MCF 10A (cell line): ENCODE results near the gene CD276. TPM values are rescaled to one million over a fixed set of nuclear protein-coding genes. Genes with fewer than 3 reads are reported as not detected.

ENCODE experiments used
- BruUV-seq: library from RNA; stranded (reverse); fragments of 400-500 nt; replicated peaks from 2 replicates; lab custom pipeline; 2021; lab: Mats Ljungman, UMichigan
- CTCF ChIA-PET: fragments of 300-600 bp; sonication (Branson Sonifier 250); formaldehyde crosslinking; extraction: SDS; loops from one replicate; lab custom pipeline; 2021; ENCODE audit warnings: antibody characterized with exemption, inconsistent platforms; lab: Yijun Ruan, JAX
- POLR2A ChIA-PET: fragments of 300-600, 350-650 bp; sonication (Branson Sonifier 250); formaldehyde crosslinking; extraction: SDS; loops from one replicate; lab custom pipeline; 2020; ENCODE audit warnings: antibody characterized with exemption, inconsistent platforms; lab: Yijun Ruan, JAX
- DNase-seq: peaks from one replicate; pipeline ENCODE4 v3.0.0-alpha.2; 2018; ENCODE audit not compliant: unreplicated experiment
- H3K27ac Mint-ChIP-seq: one replicate; pipeline ENCODE4 v1.8.0; 2022; ENCODE audit warnings: mild to moderate bottlenecking, low read depth, mixed read lengths; ENCODE audit not compliant: unreplicated experiment
- H3K27me3 Mint-ChIP-seq: one replicate; pipeline ENCODE4 v1.8.0; 2022; ENCODE audit warnings: mixed read lengths; ENCODE audit not compliant: insufficient read depth, unreplicated experiment
- H3K36me3 Mint-ChIP-seq: one replicate; pipeline ENCODE4 v1.8.0; 2022; ENCODE audit warnings: mild to moderate bottlenecking, moderate library complexity, mixed read lengths; ENCODE audit not compliant: insufficient read depth, unreplicated experiment
- H3K4me1 Mint-ChIP-seq: one replicate; pipeline ENCODE4 v1.8.0; 2022; ENCODE audit warnings: mixed read lengths; ENCODE audit not compliant: insufficient read depth, unreplicated experiment
- H3K4me3 Mint-ChIP-seq: one replicate; pipeline ENCODE4 v1.8.0; 2022; ENCODE audit warnings: mild to moderate bottlenecking, moderate library complexity, mixed read lengths; ENCODE audit not compliant: unreplicated experiment
- H3K9me3 Mint-ChIP-seq: one replicate; pipeline ENCODE4 v1.8.0; 2022; ENCODE audit warnings: mixed read lengths; ENCODE audit not compliant: unreplicated experiment
- intact Hi-C: fragments of 100-400 bp; cut with micrococcal nuclease; formaldehyde crosslinking; loops from 2 replicates; pipeline ENCODE4 v1.14.1; 2022
- total RNA-seq: library from RNA; stranded (reverse); gene quantifications from 2 replicates; pipeline ENCODE4 v1.2.3, GENCODE V29; 2022
- TF ChIP-seq, protein P1 (sequence below): fragments of 200-600 bp; IDR thresholded peaks from one replicate; pipeline ENCODE4 v1.8.0; 2022; ENCODE audit warnings: antibody characterized with exemption, mild to moderate bottlenecking; ENCODE audit not compliant: unreplicated experiment

CD276 gene
- total RNA-seq, 1 experiment from 2014 or later: 52.8 TPM

DNA sequence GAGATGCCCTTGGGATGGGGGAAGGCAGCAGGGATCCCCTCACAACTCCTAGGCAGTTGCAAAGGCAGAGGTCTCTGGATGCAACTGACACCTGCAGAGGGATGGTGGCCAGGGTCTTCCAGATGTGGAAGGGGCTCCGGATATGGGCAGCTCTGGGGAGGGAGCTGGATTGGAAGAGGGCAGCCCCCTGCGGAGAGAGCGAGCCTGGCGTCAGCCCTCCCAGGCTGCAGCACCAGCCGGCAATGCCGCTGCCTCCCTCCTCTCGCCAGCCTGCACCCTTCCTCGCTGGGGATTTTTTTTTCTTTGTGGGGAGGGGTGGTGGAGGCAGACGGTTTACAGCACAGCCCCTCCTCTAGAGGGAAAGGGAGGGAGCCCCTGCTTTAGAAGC, 67.3 kb downstream of the CD276 start:
- Mint-ChIP-seq H3K4me1 (no peaks in the 10 kb centered on the region), H3K27ac (no peak overlapping the region), H3K4me3 (no peak overlapping the region), H3K36me3 (peaks cover 4% of the 10 kb centered on the region), H3K27me3 (peaks cover 73% of the 10 kb centered on the region), H3K9me3 (no peaks in the 10 kb centered on the region)
- no peak for DNase-seq
- TF ChIP-seq, protein P1, sequence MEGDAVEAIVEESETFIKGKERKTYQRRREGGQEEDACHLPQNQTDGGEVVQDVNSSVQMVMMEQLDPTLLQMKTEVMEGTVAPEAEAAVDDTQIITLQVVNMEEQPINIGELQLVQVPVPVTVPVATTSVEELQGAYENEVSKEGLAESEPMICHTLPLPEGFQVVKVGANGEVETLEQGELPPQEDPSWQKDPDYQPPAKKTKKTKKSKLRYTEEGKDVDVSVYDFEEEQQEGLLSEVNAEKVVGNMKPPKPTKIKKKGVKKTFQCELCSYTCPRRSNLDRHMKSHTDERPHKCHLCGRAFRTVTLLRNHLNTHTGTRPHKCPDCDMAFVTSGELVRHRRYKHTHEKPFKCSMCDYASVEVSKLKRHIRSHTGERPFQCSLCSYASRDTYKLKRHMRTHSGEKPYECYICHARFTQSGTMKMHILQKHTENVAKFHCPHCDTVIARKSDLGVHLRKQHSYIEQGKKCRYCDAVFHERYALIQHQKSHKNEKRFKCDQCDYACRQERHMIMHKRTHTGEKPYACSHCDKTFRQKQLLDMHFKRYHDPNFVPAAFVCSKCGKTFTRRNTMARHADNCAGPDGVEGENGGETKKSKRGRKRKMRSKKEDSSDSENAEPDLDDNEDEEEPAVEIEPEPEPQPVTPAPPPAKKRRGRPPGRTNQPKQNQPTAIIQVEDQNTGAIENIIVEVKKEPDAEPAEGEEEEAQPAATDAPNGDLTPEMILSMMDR: no peak
- intact Hi-C loops: no loop called here
- ChIA-PET POLR2A (no interaction called here), CTCF (no interaction called here)
- no TSS peak for BruUV-seq

DNA sequence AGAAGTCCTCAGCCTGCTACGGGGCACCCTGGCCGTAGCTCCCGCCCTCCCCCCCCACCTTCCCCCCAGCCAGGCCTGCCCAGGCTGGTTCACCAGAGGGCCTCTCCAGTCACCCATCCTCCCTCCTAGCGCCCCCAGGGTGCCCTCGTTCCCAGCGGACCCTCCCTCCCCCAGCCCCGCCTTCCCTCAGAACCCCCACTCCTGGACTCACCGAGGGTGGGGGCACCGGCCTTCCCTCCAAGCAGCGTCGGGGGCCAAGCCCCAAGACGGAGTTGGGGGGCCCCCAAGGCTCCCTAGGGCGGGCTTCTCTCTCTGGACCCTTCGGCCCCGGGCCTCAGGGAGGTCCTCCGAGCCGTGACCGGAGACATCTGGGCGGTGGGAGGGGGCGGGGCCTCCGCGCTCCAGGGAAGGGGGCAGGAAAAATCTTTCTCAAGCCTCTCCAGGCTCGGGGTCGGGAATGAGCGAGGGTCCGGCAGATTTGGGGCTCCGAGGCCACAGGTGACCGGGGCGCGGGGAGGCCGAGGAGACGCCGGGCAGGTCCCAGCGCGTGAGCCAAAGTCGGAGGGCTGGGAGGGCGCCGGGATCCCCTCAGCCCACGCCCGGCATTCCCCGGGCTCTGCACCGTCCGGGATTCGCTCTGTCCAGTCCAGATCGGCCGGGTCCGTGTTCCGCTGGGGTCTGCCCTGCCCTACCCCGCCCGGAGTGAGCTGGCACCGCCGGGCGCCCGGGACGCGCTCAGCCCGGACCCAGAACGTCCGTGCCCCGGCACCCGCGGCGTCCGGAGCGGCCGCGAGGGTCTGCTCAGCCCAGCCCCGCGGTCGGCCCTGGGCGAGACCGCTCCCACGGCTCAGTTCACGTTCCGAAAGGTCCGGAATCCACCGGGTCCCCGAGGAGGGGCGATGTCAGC, 68.0 kb downstream of the CD276 start:
- no peak overlapping the region for H3K27ac Mint-ChIP-seq
- H3K36me3 Mint-ChIP-seq: peaks cover 4% of the 10 kb centered on the region
- no TSS peak for BruUV-seq
- H3K9me3 Mint-ChIP-seq: no peaks in the 10 kb centered on the region
- no peak overlapping the region for H3K4me3 Mint-ChIP-seq
- POLR2A ChIA-PET: no interaction called here
- no peak for DNase-seq
- CTCF ChIA-PET: no interaction called here
- H3K4me1 Mint-ChIP-seq: no peaks in the 10 kb centered on the region
- intact Hi-C loops: no loop called here
- TF ChIP-seq, protein P1: no peak
- peaks cover 67% of the 10 kb centered on the region for H3K27me3 Mint-ChIP-seq

DNA sequence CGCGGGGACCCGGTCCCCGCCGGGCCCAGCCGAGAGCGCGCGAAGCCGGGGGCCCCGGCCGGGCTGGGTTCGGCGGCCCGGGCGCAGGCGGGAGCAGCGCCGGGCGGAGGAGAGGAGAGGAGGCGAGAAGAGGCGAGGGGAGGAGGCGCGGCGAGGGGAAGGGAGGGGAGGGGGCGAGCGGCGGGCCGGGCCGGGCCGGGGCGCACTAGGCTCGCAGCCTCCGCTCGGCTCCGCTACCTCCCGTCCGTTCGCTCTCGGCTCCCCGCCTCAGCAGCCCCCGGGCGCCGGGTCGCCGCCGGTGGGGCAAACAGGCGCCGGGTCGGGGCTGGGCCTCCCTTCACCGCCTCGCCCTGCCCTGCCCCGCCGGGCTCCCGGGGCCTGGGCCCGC, 68.6 kb downstream of the CD276 start:
- TF ChIP-seq, protein P1: no peak
- Mint-ChIP-seq H3K4me1 (no peaks in the 10 kb centered on the region), H3K27ac (no peak overlapping the region), H3K36me3 (peaks cover 4% of the 10 kb centered on the region), H3K9me3 (no peaks in the 10 kb centered on the region), H3K27me3 (peaks cover 60% of the 10 kb centered on the region), H3K4me3 (no peak overlapping the region)
- no TSS peak for BruUV-seq
- intact Hi-C loops: no loop called here
- DNase-seq: no peak
- ChIA-PET CTCF (no interaction called here), POLR2A (no interaction called here)

DNA sequence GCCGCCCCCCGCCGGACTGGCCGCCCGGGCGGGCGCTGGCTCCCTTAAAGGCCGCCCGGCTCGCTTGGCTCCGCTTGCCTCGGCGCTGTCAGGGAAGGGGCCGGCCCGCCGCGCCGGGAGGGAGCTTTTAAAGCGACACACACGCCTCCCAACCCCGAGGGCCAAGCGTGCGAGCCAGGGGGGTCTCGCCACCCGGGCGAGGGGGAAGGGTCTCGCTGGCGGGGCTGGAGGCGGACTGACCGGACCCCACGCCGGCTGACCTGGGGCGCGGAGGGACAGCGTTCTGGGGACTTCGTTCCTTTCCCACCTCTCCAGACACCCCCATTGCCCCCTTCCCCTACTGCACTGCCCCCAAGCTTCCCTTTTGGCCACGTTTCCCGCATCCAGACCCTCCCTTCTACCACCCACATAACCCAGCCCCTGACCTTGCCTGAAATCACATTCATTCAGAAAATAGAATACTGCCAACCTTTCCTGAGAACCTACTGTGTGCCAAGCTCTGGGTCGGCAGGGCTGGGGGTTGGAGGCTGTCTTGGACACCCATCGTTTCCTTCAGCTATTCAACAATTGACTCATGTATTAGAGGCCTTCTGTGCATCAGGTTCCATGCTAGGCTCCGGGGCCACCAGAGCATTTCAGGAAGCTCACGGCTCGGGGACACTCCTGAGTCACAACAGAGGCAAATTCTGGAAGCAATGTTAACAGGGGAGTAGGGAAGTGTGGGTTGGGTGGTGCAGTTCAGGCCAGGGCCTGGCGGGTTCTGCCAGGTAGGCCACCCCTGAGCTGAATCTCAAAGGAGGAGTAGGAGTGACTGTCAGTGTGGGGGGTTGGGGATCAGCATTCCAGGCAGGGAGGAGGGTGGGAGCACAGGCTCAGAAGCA, 69.3 kb downstream of the CD276 start, which contains the start of gene INSYN1:
TSS of gene INSYN1 (minus strand) at position 102 of the 881 bp plus-strand sequence. CDS start 2,221 bp downstream, outside the sequence.
- POLR2A ChIA-PET: no interaction called here

More for the DNA sequence above, 69.3 kb downstream of the CD276 start, which contains the start of gene INSYN1:
- Mint-ChIP-seq H3K9me3 (no peaks in the 10 kb centered on the region), H3K36me3 (peaks cover 4% of the 10 kb centered on the region), H3K27me3 (peaks cover 53% of the 10 kb centered on the region), H3K4me1 (no peaks in the 10 kb centered on the region), H3K27ac (no peak within 1 kb of the TSS), H3K4me3 (peak within 1 kb of the TSS; percentile 28)
- BruUV-seq: no TSS peak
- DNase-seq: no peak
- TF ChIP-seq, protein P1: no peak
- intact Hi-C loops: no loop called here
- CTCF ChIA-PET: interaction anchor here (0.6 kb wide), 3 partner anchors 9 to 498 kb away, joined by 3 to 4 read pairs (median 3); no protein-coding TSS in a partner anchor
